ENCODE measurements around the gene SLC4A2.
A peak's percentile ranks its signal among the peaks of the same experiment; 100 is the strongest.

The SLC4A2 gene

GRCh38 chr7:151087245-151088018 is 28.0 kb downstream of the SLC4A2 start:
- H3K4me3 ChIP-seq (replicated peaks; ENCODE audit: insufficient read depth, low read length), result peak overlapping the region; percentile 78
- H3K27me3 ChIP-seq (ENCODE audit: insufficient read depth, poor library complexity, severe bottlenecking), result no peaks in the 10 kb centered on the region
- TF ChIP-seq POLR2AphosphoS5 (IDR thresholded peaks at IDR 0.05; ENCODE audit: low read depth) (no peak), GABPA (IDR thresholded peaks at IDR 0.05; ENCODE audit: low read depth) (0 out of 2 replicates have a peak, but pooled peaks have one; percentile 10)
- peak in 1 of 2 experiments; percentile 29 for DNase-seq (ENCODE audit: low read depth in 1 of 2, low spot score in 1 of 2)
- H3K27ac ChIP-seq (replicated peaks), result peak overlapping the region; percentile 77

- DNase-seq (ENCODE audit: low read depth in 1 of 2, low spot score in 1 of 2), result peak in 1 of 2 experiments; percentile 22
- peak overlapping the region; percentile 77 for H3K27ac ChIP-seq (replicated peaks)
- no peaks in the 10 kb centered on the region for H3K27me3 ChIP-seq (ENCODE audit: insufficient read depth, poor library complexity, severe bottlenecking)
- no peak for TF ChIP-seq POLR2AphosphoS5 (IDR thresholded peaks at IDR 0.05; ENCODE audit: low read depth)
- TF ChIP-seq REST (IDR thresholded peaks at IDR 0.05; ENCODE audit: insufficient replicate concordance, low read depth), result no peak
- TF ChIP-seq SPI1 (IDR thresholded peaks at IDR 0.05; ENCODE audit: borderline replicate concordance, low read depth), result no peak
- TF ChIP-seq GABPA (IDR thresholded peaks at IDR 0.05; ENCODE audit: low read depth), result no peak
- H3K4me3 ChIP-seq (replicated peaks; ENCODE audit: insufficient read depth, low read length), result peak overlapping the region; percentile 78
Observed at GRCh38 chr7:151088019-151088855, 28.8 kb downstream of the SLC4A2 start.

GRCh38 chr7:151088856-151089699 is 29.7 kb downstream of the SLC4A2 start:
- peak; percentile 63 to 71 for DNase-seq (ENCODE audit: low read depth in 1 of 2, low spot score in 1 of 2)
- H3K27me3 ChIP-seq (ENCODE audit: insufficient read depth, poor library complexity, severe bottlenecking), result no peaks in the 10 kb centered on the region
- H3K27ac ChIP-seq (replicated peaks), result peak overlapping the region; percentile 77
- peak; percentile 70 for TF ChIP-seq GABPA (IDR thresholded peaks at IDR 0.05; ENCODE audit: low read depth)
- no peak for TF ChIP-seq CTCF (IDR thresholded peaks at IDR 0.05; ENCODE audit: insufficient read depth, low read length)
- peak; percentile 19; the same call in 1 of the 2 replicates for TF ChIP-seq SPI1 (IDR thresholded peaks at IDR 0.05; ENCODE audit: borderline replicate concordance, low read depth)
- TF ChIP-seq POLR2AphosphoS5 (IDR thresholded peaks at IDR 0.05; ENCODE audit: low read depth), result no peak
- peak overlapping the region; percentile 78 for H3K4me3 ChIP-seq (replicated peaks; ENCODE audit: insufficient read depth, low read length)

GRCh38 chr7:151089893-151090730 is 30.7 kb downstream of the SLC4A2 start:
- H3K27ac ChIP-seq (replicated peaks), result no peak overlapping the region
- DNase-seq (ENCODE audit: low read depth in 1 of 2, low spot score in 1 of 2), result no peak
- no peaks in the 10 kb centered on the region for H3K27me3 ChIP-seq (ENCODE audit: insufficient read depth, poor library complexity, severe bottlenecking)
- no peak overlapping the region for H3K4me3 ChIP-seq (replicated peaks; ENCODE audit: insufficient read depth, low read length)
- TF ChIP-seq POLR2AphosphoS5 (IDR thresholded peaks at IDR 0.05; ENCODE audit: low read depth) (no peak), REST (IDR thresholded peaks at IDR 0.05; ENCODE audit: insufficient replicate concordance, low read depth) (no peak), GABPA (IDR thresholded peaks at IDR 0.05; ENCODE audit: low read depth) (no peak)
